RPMI8226 (cell line): ENCODE results near the gene ICAM1.
"Not testable (repeated sequence)": the region's sequence is repeated elsewhere in the genome, so short reads cannot be mapped to it uniquely, and the experiment has no call there.

Experiments
- DNase-seq: peaks from one replicate; pipeline ENCODE4 v3.0.0-alpha.2; 2015

Gene ICAM1, protein sequence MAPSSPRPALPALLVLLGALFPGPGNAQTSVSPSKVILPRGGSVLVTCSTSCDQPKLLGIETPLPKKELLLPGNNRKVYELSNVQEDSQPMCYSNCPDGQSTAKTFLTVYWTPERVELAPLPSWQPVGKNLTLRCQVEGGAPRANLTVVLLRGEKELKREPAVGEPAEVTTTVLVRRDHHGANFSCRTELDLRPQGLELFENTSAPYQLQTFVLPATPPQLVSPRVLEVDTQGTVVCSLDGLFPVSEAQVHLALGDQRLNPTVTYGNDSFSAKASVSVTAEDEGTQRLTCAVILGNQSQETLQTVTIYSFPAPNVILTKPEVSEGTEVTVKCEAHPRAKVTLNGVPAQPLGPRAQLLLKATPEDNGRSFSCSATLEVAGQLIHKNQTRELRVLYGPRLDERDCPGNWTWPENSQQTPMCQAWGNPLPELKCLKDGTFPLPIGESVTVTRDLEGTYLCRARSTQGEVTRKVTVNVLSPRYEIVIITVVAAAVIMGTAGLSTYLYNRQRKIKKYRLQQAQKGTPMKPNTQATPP

DNA sequence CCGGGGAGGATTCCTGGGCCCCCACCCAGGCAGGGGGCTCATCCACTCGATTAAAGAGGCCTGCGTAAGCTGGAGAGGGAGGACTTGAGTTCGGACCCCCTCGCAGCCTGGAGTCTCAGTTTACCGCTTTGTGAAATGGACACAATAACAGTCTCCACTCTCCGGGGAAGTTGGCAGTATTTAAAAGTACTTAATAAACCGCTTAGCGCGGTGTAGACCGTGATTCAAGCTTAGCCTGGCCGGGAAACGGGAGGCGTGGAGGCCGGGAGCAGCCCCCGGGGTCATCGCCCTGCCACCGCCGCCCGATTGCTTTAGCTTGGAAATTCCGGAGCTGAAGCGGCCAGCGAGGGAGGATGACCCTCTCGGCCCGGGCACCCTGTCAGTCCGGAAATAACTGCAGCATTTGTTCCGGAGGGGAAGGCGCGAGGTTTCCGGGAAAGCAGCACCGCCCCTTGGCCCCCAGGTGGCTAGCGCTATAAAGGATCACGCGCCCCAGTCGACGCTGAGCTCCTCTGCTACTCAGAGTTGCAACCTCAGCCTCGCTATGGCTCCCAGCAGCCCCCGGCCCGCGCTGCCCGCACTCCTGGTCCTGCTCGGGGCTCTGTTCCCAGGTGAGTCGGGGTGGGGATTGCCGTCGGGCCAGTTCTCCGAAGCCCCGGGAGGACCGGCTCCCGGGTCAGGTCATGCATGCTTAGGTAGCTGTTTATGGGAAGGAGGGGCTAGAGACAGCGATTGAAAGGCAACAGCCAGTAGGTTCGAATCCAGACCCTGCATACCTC lies at the start of gene ICAM1:
Gene ICAM1 (plus strand): TSS at position 505 of the 779 bp plus-strand sequence. CDS start 40 bp downstream, at position 545.
- peak; percentile 94 for DNase-seq

DNA sequence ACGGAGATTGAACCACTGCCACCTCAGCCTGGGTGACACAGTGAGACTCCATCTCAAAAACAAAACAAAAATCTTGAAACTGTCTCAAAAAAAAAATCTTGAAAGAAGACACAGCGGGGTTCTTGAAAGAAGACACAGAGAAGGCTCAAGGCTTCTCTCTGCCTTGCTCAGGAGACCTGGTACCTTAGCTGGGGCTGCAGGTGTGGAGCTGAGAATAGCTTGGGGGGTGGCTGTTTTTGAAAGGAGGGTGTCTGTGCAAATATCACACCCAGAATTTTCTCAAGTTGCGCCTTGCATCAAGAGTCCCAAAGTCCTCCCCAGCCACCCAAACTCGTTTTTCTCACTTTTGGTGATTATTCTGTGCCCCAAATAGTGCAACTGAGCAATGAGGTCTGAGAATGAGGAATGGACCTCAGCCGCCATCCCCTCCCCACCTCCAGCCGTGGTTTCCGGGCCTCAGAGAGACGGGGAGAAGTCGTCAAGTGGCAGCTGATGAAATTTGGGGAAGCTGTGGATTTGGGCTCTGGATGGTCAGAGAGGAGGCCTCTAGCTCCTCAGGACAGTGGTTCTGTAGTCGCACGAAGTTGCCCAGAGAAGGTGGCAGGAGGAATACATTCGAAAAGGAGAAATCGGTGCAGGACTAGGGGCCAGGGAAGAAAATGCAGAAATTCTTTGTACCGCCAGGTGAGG lies 48.6 kb upstream of the ICAM1 start:
- no peak for DNase-seq

DNA sequence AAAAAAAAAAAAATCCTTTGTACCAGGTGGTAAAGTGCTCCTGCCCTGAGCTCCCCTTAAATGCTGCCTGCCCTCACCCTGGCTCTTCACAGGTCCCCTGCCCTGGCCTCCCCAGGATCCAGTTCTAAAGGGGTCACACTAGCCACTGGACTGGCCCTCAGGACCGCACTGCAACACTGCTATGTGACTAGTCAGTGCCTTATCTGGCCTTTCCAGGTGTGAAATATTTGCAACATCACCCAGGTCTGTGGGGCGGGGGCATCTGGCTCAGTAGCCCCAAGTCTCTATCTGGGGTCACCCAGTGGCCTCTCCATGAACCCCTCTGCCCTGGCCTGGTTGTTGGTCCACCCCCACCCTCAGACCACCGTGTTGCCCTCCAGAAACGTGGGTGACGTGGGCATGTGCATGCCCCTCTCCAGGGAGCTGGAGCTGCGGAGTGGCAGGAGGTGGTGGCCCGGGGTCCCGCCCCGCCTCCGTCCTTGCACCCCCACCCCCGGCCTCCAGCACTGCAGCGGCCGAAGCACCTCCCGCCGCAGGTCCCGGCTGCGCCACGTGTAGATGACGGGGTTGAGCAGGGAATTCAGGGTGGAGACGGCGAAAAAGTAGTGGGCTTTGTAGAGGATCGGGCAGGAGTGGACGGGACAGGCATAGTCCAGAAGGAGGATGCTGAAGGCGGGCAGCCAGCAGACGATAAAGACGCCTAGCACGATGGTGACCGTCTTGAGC lies 47.3 kb upstream of the ICAM1 start:
- no peak for DNase-seq

DNA sequence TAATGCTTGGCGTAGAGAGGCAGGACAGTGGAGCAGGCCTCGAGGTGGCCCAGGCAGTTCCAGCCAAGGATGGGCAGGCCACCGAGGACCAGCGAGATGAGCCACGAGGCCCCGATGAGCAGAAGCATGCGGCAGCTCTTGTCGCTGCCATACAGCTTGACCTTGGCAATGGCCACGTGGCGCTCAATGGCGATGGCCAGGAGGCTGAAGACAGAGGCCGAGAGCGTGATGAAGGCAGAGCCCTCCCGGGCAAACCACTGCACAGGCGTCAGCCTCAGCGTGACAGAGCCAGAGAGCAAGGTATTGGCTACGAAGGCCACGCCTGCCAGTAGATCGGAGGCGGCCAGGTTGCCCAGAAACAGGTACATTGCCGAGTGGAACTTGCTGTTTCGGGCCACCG lies 46.6 kb upstream of the ICAM1 start:
- no peak for DNase-seq

DNA sequence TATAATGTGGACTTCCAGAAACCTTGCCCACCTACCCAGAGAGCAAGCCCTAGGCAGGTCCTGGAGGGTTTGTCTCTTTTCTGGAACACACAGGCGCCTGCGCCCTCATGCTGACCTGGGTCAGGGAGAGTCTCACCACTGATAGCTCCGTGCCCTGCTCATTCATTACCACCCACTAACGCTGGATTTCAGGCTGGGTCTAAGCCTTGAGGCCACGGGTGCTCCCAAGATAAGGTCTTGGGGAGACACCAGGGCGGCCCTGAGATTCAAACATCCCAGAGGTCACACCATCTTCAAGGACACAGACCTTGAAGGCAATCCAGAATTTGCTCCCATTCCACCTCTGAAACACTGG lies 44.9 kb upstream of the ICAM1 start:
- DNase-seq = no peak

DNA sequence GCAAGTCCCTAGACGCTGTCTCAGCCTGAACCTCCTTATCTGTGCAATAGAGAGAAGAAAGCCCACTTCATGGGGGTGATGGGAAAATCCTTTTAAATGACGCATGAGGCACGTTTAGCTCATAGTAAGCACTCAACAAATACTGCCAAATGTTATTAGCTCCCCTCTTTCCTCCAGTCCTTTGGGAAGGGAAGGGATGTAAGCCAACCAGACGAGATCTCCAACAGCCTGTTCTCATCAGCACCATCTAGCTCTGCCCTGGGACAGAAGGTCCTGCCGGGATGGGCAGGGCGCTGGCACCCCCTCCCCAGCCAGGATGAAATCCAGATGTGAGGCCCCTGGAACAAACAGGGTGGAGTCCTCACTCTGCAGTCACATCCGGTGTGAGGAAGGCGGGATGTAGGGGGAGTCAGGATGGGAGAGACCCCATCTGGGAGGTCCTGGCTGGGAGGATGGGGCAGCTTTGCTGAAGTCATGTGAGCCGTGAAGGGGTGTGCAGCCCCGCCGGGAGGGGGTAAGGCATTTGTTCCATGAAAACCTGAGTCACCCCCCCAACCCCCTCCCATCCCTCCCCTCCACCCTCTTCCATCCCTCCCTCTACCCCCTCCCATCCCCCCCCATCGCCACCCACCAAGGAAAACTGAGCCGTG lies 44.4 kb upstream of the ICAM1 start:
- no peak for DNase-seq

DNA sequence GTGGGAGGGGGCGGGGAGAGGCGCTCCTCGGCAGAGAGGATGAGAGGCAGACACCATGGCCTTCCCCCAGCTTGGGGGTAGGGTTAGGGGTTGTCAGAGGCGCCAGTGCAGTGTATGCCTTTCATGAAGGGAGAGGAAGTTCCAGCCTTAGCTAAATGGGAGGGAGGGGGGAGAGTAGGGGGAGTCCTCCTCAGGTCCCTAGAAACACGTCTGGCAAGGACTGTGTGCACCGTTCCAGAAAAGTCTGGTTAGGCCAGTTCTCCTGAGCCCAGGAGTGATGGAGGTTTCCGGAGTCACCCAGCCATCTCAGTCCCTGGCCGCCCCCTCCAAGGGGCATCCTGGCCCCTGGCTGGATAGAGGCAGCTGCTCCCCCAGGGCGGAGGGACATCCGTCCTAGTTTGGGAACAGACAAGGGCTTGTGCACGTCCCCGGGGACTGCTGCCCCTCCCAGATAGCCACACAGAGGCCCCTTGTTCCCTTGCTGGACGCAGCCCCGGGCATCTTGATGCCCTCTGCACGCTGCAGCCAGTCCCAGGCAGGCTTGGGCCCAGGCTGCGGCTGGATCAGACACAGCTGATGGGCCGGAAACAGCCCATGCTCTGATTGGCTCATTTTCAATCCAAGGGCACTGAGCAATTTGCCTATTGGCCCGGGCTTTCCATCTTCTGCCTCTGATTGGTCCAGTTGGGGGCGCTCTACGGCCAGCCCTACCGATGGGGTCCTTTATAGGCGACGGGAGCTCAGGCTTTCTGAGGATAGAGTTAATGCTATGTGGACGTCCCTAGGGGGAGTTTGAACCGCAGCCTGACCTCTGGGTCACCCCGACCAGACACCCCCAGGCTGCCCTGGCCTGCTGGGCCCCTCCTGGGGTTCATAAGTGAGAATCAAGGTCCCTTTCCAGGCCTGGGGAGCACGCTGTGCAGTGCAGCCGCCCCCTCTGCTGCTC lies 43.6 kb upstream of the ICAM1 start:
- no peak for DNase-seq

DNA sequence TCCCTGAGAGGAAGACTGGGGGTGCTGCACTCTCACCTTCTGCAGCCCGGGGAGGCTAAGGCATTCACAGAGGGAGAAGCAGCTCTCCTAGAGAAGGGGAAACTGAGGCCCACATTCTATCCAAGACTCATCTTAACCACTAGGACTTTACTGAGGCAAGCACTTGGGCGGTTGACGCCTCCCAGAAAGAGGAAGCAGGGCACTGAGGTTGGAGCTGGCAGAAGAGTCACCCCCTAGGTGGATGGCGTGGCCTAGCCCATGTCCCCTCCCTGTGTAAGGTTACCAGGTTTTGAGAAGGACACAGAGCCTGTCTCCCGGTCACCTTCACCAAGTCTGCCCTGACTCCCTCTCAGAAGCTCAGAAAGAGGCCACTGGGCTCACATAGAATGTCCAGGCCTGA lies 42.5 kb upstream of the ICAM1 start:
- DNase-seq = no peak

DNA sequence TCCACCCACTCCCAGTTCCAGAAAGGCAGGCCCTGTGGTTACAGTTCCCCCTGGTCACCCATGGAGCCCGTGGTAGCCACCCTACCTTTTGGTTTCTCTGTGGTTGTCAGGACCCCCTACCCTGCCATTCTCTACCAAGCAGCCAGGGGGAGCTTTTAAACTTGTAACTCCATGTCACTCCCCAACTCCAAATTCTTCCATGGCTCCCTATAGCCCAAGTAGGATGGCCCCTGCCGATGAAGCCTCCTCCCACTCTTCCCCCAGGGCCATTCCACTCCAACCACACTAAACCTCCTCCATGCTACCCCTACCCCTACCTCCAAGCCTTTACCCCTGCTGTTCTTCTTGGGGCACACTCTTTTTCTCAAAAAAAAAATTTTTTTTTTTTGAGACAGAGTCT lies 42.0 kb upstream of the ICAM1 start:
- peak; percentile 58 for DNase-seq

DNA sequence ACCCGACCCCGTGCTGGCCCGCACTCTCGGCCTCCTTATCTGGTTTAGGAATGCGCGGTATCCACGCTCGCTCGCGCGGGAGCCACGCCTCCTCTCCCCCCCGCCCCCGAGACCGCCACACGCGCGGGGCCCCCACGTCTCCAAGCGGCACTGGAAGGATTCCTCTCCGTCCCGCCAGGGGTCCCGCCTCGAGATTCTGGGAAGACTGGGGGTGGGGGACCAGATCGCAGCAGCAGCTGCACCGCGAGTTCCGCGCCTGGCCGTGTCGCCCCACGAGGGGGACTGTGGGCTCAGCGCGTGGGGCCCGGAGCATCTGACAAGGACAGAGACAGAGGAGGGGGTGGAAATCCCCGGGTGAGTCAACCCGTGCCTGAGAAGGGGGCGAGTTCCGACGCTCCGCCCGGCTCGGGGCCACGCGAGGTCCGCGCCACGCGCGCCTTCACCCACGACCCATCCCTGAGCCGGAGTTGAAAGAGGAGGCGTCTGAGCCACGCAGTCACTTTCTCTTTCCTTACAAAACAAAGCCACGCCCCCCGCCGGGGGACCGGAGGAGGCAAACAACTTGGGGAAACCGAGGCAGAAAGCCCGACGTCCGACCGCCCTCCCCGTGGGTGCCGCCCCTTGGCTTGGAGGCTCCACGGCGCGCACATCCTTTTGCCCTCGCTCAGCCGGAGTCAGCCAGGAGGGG lies 40.6 kb upstream of the ICAM1 start:
- DNase-seq = peak; percentile 28

DNA sequence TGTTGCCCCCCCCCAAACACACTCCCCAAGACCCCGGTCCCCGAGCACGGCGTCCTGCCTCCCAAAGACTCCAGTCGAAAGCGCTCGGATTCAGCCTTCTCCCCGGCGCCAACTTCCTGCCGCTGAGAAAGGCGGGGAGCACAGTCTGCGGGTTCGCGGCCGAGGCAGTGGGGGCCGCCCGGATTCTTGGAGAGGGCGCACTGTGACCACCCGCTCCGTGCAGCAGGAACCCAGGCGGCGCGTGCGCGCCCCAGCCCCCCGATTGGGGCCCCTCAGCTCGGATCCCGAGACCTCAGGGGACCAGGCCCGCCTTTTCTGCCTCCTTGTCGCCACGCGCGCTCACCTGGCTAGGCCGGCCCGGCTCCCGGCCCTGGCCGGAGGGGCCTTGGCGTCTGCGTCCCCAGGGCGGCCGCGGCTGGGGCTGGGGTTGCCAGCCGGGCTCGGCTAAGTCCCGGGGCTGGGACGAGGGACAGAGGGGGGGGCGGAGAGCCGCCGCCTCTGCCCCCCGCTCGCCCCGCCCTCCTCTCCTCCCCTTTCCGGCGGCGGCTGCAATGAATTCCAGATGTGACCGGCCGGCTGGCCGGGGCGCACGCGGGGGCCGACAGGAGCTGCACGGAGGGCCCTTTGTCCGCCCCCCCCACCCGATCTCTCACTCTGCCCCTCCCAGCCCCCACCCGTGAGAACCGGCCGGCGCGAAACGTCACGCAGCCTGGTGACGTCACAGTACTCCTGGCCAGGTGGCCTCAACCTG lies 39.9 kb upstream of the ICAM1 start, which contains the start of gene S1PR2:
Gene S1PR2 (minus strand): TSS at position 471 of the 751 bp plus-strand sequence. CDS start 6,426 bp downstream, outside the sequence.
- DNase-seq = peak; percentile 88

DNA sequence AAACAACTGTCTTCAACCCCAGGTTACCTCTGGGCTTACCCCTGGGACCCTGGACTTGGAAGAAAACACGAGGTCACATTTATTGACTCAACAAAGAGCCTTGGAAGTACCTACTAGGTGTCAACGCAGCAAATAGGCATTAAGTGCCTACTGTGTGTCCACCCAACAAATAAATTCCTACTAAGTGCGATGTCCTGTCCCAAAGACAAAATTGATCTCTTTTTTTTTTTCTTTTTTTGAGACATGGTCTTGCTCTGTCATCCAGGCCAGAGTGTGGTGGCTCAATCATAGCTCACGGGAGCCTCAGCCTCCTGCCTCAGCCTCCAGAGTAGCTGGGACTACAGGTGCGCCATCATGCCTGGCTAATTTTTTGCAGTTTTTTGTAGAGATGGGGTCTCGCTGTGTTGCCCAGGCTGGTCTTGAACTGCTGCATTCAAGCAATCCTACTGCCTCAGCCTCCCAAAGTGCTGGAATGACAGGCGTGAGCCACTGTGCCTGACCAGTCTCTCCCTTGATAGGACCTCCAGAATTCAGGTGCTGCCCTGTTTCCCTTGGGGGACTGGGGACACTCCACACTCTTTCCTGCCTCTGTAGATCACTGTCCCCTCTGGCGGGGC lies 39.2 kb upstream of the ICAM1 start:
- DNase-seq = no peak

DNA sequence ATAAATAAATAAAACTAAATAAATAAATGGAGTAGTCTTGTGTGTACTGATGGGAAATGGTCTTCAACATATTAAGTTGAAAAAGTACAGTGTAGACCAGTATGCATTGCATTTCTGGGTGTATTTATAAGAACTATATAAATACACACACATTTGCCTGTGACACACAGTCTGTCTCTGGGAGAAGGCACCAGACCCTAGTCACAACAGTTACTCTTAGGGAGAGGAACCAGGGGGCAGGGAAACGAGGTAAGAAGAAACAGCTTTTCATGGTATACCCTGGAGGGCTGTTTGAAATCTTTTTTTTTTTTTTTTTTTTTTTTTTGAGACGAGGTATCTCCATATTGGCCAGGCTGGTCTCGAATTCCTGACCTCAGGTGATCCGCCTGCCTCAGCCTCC lies 37.0 kb upstream of the ICAM1 start:
- no peak for DNase-seq

DNA sequence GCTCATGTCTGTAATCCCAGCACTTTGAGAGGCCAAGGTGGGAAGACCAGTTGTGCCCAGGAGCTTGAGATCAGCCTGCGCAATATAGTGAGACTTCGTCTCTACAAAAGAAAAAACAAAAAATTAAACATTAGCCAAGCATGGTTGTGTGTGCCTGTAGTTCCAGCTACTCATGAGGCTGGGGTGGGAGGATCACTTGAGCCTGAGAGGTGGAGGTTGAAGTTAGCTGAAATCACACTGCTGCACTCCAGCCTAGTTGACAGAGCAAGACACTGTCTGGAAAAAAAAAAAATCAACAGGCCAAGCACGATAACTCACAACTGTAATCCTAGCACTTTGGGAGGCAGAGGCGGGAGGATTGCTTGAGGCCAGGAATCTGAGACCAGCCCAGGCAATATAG lies 35.9 kb upstream of the ICAM1 start:
- no peak for DNase-seq

DNA sequence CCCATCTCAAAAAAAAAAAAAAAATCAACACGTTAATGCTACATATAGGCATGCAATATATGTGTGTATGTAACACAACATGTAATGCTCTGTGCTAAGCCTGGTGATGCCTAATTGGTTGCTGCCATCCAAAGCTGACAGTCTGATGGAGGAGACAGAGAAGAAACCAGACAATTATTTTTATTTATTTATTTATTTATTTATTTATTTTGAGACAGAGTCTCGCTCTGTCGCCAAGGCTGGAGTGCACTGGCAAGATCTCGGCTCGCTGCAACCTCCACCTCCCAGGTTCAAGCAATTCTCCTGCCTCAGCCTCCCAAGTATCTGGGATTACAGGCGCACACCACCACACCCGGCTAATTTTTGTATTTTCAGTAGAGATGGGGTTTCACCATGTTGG lies 35.5 kb upstream of the ICAM1 start:
- DNase-seq = not testable (repeated sequence)

DNA sequence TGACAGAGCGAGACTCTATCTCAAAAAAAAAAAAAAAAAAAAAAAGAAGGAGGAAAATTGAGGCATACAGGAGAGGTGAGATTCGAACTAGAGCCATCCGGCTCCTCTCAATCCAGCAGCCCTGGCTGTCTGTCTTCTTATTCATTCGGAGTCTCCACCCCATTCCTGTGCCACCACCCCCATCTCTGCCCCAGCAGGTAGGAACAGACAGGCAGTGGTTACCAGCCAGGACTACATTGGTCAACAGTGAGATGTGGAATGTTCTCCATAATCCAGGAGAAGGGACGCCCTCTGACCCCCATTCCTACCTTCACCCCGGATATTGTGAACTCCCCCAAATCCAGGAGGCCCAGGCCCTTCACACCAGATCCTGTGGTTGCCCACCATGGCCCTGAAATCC lies 33.2 kb upstream of the ICAM1 start:
- no peak for DNase-seq

DNA sequence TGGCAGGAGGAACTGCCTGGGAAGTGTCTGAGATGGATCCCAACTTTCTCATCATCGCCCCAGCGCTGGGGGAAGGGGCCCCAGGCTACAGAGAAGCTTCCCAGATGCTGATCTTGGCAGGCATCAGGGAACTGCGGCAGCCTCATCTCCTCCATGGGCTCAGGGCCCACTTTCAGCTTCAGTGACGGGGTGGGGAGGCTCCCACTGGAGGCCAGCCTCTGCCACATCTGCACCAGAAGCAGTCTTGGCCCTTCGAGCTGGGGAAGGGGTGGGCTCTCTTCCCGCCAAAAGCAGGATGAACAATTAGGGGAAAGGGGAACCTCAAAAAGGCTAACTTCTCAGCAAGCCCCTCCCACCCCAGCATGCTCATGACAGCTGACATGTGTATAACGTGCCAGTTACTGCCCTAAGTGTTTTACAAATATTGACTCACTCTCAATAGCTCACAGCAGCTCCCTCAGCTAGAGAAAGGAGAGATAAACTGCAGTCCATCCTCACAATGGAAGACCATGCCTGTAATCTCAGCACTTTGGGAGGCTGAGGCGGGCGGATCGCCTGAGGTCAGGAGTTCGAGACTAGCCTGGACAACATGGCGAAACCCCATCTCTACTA lies 32.6 kb upstream of the ICAM1 start:
- DNase-seq = no peak

DNA sequence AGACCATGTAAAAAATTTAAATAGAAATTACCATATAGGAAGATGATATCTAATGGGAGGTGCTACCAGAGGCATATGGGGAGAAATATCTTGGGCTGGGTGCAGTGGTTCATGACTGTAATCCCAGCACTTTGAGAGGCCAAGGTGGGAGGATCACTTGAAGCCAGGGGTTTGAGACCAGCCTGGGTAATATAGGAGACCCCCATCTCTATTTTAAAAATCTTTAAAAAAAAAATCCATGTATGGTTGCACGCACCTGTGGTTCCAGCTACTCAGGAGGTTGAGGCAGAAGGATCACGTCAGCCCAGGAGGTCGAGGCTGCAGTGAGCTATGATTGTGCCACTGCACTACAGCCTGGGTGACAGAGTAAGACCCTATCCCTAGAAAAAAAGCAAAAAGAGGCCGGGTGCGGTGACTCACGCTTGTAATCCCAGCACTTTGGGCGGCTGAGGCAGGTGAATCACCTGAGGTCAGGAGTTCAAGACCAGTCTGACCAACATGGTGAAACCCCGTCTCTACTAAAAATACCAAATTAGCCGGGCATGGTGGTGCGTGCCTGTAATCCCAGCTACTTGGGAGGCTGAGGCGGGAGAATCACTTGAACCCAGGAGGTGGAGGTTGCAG lies 29.0 kb upstream of the ICAM1 start:
- DNase-seq = not testable (repeated sequence)
